GM04503 (cell line): ENCODE results near the gene TMEM45A.
"Not testable (repeated sequence)": the region's sequence is repeated elsewhere in the genome, so short reads cannot be mapped to it uniquely, and the experiment has no call there.

Source experiments
- DNase-seq: peaks from one replicate; pipeline ENCODE4 v3.0.0-alpha.2; 2012; ENCODE audit warnings: low read depth

Gene TMEM45A

DNA sequence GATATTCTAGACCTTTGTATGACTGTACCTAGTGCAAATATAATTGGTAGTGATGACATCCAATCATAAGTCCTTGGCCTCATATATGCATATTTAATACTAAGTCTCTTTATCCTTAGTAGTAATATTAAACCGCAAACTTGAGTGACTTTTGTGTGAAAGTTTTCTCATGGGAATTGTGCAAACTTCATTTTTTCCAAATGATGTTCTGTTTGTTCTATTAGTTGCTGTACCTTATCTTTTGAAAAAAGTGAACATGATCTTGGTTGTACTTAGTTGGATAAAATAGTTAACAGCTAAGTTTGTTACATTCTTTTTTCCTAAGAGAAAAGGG lies 43.2 kb downstream of the TMEM45A start:
- no peak for DNase-seq

- no peak for DNase-seq
Observed at GRCh38 chr3:100536093-100536492, 43.7 kb downstream of the TMEM45A start.

DNA sequence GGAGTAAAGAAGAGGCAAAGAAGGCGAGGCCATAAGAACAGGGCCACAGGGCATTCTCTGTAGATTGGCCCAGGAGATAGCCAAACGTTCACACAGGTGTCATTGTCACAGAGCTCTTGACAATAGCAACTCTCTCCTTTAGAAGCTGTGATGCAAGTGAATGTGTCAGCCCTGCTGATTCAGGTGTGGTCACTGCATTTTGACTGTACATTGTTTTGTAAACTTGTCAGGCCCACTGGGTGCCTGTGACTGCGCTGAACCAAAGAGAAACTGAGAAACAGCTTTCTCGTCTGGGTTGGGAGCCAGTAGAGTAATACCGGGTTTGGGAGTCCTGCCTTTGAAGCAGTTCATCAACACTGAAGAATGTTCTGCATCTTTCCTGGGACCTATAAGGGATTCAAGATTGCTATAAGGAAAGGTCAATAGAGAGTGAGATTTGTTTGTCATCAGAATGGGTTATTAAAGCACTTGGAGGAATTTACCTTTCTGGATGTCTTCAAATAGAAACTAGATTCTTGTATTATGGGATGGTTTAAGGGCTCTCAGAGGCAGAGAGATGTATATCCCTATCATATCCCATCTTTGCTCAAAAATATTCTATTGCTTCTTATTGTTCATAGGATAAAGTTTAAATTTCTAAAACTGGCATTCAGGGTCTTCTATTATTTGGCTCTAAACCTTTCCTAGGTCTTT lies 45.4 kb downstream of the TMEM45A start:
- no peak for DNase-seq

- no peak for DNase-seq
Observed at GRCh38 chr3:100538339-100538706, 45.9 kb downstream of the TMEM45A start.

- DNase-seq: no peak
Observed at GRCh38 chr3:100540791-100541334, 48.4 kb downstream of the TMEM45A start.

DNA sequence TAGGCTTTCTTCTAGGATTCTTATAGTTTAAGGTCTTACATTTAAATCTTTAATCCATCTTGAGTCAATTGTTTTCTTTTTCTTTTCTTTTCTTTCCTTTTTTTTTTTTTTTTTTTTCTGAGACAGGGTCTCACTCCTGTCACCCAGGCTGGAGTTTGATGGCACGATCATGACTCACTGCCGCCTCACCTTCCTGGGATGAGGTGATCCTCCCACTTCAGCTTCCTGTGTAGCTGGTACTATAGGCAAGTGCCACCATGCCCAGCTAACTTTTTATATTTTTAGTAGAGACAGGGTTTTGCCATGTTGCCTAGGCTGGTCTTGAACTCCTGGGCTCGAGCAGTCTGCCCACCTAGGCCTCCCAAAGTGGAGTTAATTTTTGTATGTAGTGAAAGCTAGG lies 49.0 kb downstream of the TMEM45A start:
- not testable (repeated sequence) for DNase-seq

DNA sequence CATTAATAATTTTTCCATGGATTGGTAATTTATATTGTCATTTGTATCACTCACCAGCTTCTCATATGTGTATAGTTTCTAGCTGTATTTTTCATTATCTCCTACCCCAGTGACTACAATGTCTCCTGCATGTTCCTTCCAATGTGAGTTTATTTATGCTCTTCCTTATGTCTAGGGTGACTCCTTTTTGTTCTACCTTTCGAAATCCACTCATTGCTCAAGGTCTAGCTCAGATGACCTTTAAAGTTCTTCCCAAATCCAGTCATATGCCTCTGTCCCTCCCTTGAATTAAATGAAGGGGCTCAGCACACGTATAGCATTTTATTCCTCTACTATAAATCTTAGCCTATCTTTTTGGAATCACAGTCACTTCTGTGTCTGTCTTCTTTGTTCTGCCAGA lies 53.0 kb downstream of the TMEM45A start:
- DNase-seq: no peak

- DNase-seq: no peak
Observed at GRCh38 chr3:100546020-100546744, 53.8 kb downstream of the TMEM45A start.

DNA sequence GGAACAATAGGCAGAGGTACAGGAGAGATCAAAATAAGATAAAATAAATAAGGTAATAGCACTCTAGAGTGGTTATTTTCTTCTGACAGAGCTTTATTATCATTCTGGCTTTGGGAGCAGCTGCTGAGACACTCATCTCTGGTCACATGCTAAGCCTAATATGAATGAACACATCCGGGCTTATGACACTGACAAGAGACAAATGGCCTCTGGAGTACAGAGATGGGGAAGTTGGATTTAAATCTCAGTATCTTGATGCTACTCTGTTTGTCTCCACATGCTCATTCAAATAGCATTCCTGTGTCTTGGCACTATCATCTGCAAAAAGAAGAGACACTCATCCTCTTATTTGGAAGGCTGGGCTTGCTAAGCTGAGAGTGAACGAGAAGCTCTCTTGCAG lies 55.6 kb downstream of the TMEM45A start:
- DNase-seq: no peak

- DNase-seq: no peak
Observed at GRCh38 chr3:100553618-100554372, 61.4 kb downstream of the TMEM45A start.

- DNase-seq: no peak
Observed at GRCh38 chr3:100554373-100554676, 61.9 kb downstream of the TMEM45A start.

DNA sequence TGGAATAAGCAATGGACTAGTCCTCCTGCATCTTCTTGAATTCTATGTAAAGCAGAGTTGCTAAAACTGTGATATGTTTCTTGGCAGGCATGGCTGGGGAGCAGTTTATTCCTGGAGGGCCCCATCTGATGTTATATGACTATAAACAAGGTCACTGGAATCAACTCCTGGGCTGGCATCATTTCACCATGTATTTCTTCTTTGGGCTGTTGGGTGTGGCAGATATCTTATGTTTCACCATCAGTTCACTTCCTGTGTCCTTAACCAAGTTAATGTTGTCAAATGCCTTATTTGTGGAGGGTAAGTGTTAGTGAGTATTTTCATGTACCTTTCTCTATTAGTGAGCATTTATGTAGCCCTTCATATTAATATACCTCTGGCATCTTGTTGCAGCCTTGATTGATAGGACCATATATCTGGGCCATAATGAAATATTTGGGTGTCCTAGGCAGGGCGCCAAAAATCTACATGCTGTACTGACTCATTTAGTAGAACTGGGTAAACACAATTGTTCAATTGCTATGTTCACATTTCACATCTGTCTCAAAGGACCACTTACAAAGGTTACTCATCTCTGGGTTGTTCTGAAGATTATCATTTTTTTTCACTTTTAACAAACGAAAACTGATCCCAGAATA lies 64.4 kb downstream of the TMEM45A start:
- peak; percentile 47 for DNase-seq

- no peak for DNase-seq
Observed at GRCh38 chr3:100558233-100558632, 65.8 kb downstream of the TMEM45A start.

DNA sequence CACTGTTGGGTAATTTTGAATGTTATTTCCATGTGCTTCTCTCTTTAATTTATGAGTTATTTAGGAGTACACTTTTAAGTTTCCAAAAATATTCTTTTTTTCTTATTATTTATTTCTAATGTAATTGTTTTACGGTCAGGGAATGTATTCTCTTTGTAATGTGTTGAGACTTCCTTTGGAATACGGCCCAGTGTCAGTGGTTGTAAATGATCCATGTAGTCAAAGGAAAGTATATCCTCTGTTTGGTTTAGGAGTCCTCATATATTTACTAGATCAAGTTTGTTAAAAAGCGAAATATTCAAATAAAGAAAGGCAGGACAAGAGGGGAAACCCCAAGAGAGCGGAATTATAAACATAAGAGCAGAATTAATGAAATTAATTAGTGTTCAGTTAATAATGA lies 68.0 kb downstream of the TMEM45A start:
- DNase-seq: no peak

- peak; percentile 47 for DNase-seq
Observed at GRCh38 chr3:100561459-100562158, 69.2 kb downstream of the TMEM45A start.

DNA sequence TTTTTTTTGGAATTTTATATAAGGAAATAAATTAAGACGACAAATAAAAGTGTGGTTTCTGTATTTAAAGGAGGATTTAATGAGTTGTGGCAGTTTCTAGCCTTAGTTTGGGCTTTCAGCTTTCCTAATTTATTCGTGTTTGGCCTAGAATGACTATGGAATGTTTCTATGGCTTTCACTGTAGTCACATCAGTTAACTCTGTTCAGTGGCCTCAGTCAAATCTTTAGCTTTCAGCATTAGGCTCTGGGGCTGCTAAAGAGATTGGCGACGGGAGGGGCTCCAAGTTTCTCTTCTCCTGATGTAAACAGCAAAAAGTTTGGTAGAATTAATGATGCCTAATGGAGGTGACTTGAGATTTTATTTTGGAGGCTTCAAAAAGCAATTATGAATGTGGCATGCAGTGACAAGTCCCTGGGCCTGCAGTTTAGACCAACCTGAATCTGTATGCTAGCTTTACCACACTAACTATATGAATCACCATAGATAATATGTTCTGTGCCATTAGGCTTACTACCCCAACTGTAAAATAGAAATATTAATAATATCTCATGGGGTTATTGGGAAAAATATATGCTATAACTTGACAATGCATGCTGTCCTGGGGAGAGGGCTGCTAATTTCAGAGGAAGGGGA lies 69.9 kb downstream of the TMEM45A start:
- no peak for DNase-seq

DNA sequence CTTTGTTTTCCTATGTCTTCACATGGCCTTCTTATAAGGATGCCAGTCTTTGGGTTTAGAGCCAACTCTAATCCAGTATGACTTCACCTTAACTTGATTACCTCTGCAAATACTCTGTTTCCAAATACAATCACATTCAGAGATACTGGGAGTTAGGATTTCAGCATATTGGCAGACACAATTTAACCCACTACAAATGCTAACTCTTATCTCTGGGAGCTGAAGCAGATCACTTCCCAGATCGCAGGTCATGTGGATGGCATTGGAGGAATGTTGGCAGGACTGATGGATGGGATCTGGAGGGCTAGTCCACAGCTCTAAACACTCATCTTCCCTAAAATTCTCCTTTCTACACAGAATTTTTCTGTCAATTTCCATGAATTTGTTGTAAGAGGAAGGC lies 70.8 kb downstream of the TMEM45A start:
- DNase-seq: no peak

- no peak for DNase-seq
Observed at GRCh38 chr3:100563652-100564211, 71.3 kb downstream of the TMEM45A start.

- no peak for DNase-seq
Observed at GRCh38 chr3:100570811-100571210, 78.4 kb downstream of the TMEM45A start.

DNA sequence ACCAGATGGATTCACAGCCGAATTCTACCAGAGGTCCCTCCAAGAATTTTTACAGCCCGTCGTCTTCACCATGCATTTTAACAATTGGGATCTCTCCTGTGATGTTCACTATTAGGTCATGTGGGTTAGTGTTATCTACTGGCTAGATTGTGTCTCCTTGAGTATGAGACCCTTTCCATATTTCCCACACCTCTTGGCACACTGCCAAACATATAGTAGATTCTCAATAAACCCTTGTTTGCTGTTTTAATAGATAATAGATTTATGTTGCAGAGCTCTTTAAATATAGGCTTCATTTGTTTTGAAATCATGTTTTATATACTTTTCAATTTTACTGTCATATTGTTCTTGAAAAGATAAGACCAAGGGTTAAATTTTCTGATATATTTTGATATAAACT lies 82.1 kb downstream of the TMEM45A start:
- no peak for DNase-seq

DNA sequence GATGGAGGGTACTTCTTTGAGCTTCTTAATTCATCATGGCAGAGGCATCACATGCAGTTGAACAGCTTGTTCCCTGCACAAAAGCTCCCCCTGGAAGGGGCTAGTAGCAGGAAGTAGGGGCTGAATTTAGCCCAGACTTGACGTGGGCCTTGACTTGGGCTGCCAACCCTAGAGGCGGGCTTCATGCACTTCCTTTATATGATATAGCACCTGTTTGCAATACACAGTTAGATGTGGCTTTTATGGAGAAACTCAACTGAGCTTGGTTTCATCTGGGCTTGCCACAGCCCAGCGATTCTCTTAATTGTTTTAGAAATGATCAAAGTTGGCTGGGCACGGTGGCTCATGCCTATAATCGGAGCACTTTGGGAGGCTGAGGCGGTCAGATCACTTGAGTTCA lies 83.3 kb downstream of the TMEM45A start:
- no peak for DNase-seq
